HEK293 (cell line): Measurements from ENCODE around the gene GLT6D1.

ENCODE experiments used
- CTCF ChIP-seq: fragments of 450-650 bp; formaldehyde crosslinking; IDR thresholded peaks from 2 replicates; pipeline ENCODE4 v1.5.1; 2016; ENCODE audit warnings: missing biosample characterization, missing genetic modification characterization
- GFI1B ChIP-seq: fragments of 450-650 bp; formaldehyde crosslinking; IDR thresholded peaks from 2 replicates; pipeline ENCODE4 v1.5.1; 2016; ENCODE audit warnings: missing biosample characterization, missing genetic modification characterization

GRCh38 chr9:135639196-135639595 is at the start of gene GLT6D1:
- TF ChIP-seq CTCF (tag by site-specific recombination) (no peak), GFI1B (no peak)
